Kasumi-1 (cell line): ENCODE measurements around the gene GABRE.

ENCODE experiments used
- DNase-seq, 2 experiments: peaks; one replicate each; lab custom pipeline; 2025; lab: John Stamatoyannopoulos, UW

The GABRE gene

GRCh38 chrX:151974336-151975227 is at the start of gene GABRE:
Gene GABRE, minus strand, starts transcription at chrX:151974676. Its CDS starts 51 bp downstream, at chrX:151974625.
- DNase-seq, result no peak

- no peak for DNase-seq
Observed at GRCh38 chrX:152020888-152021287, 46.4 kb upstream of the GABRE start.

- DNase-seq, result no peak
Observed at GRCh38 chrX:151999813-152000212, 25.3 kb upstream of the GABRE start.

- no peak for DNase-seq
Observed at GRCh38 chrX:151997539-151997938, 23.1 kb upstream of the GABRE start.

- DNase-seq, result no peak
Observed at GRCh38 chrX:151996347-151996746, 21.9 kb upstream of the GABRE start.

GRCh38 chrX:151994476-151994875 is 20.0 kb upstream of the GABRE start:
- DNase-seq, result no peak

GRCh38 chrX:151988706-151989299 is 14.3 kb upstream of the GABRE start:
- DNase-seq, result no peak

- DNase-seq, result no peak
Observed at GRCh38 chrX:151987108-151987507, 12.6 kb upstream of the GABRE start.

GRCh38 chrX:151985955-151986354 is 11.5 kb upstream of the GABRE start:
- DNase-seq, result no peak

GRCh38 chrX:151985531-151985930 is 11.1 kb upstream of the GABRE start:
- no peak for DNase-seq

- no peak for DNase-seq
Observed at GRCh38 chrX:151984902-151985301, 10.4 kb upstream of the GABRE start.

GRCh38 chrX:151984328-151984727 is 9.9 kb upstream of the GABRE start:
- DNase-seq, result no peak

- DNase-seq, result no peak
Observed at GRCh38 chrX:151983186-151983585, 8.7 kb upstream of the GABRE start.

- DNase-seq, result no peak
Observed at GRCh38 chrX:151982222-151982621, 7.7 kb upstream of the GABRE start.

- no peak for DNase-seq
Observed at GRCh38 chrX:151981129-151981528, 6.7 kb upstream of the GABRE start.

- no peak for DNase-seq
Observed at GRCh38 chrX:151977923-151978322, 3.4 kb upstream of the GABRE start.

- DNase-seq, result no peak
Observed at GRCh38 chrX:151977009-151977408, 2.5 kb upstream of the GABRE start.

- DNase-seq, result no peak
Observed at GRCh38 chrX:151975736-151976275, 1.3 kb upstream of the GABRE start.

GRCh38 chrX:151975228-151975593 is 735 bp upstream of the GABRE start:
- DNase-seq, result no peak

GRCh38 chrX:151973851-151974335 is 583 bp downstream of the GABRE start:
- DNase-seq, result no peak

- DNase-seq, result no peak
Observed at GRCh38 chrX:151973060-151973661, 1.3 kb downstream of the GABRE start.

GRCh38 chrX:151970661-151971060 is 3.8 kb downstream of the GABRE start:
- no peak for DNase-seq

- DNase-seq, result no peak
Observed at GRCh38 chrX:151970027-151970426, 4.4 kb downstream of the GABRE start.
